Upper lobe of left lung (tissue), 6 donors: ENCODE data around the gene BNC2. TPM values are rescaled to one million over a fixed set of nuclear protein-coding genes. Genes with fewer than 3 reads are reported as not detected.
"Not testable (repeated sequence)": the region's sequence is repeated elsewhere in the genome, so short reads cannot be mapped to it uniquely, and the experiment has no call there.

ENCODE experiments used
- ATAC-seq, 2 donors: fragments of 200-7000 bp; cut with Tn5 transposase; one replicate each; pipeline ENCODE4 v1.9.1; 2022; ENCODE audit warnings: mild to moderate bottlenecking in 2 of 2, moderate library complexity in 2 of 2; ENCODE audit not compliant: low FRiP score in 2 of 2
- DNase-seq, 2 donors: peaks; one replicate each; pipeline ENCODE4 v3.0.0-alpha.2; 2019 to 2020
- H3K27ac ChIP-seq, 4 donors: fragments of 200-600 bp; sonication (generic); one replicate each; pipeline ENCODE4 v1.5.1; 2016 to 2019
- H3K27me3 ChIP-seq, 4 donors: fragments of 200-600 bp; sonication (generic); one replicate each; pipeline ENCODE4 v1.5.1; 2017 to 2019
- H3K36me3 ChIP-seq, 4 donors: fragments of 200-600 bp; sonication (generic); one replicate each; pipeline ENCODE4 v1.5.1; 2016 to 2019
- H3K4me1 ChIP-seq, 4 donors: fragments of 200-600 bp; sonication (generic); one replicate each; pipeline ENCODE4 v1.5.1; 2018 to 2019
- H3K4me3 ChIP-seq, 4 donors: fragments of 200-600 bp; sonication (generic); one replicate each; pipeline ENCODE4 v1.5.1; 2017 to 2019; ENCODE audit warnings: mild to moderate bottlenecking in 2 of 4, moderate library complexity in 1 of 4
- H3K9me3 ChIP-seq, 4 donors: fragments of 200-600 bp; sonication (generic); one replicate each; pipeline ENCODE4 v1.5.1; 2018 to 2019
- EP300 ChIP-seq, 4 donors: sonication (generic); formaldehyde crosslinking; IDR thresholded peaks; one replicate each; pipeline ENCODE4 v1.5.1; 2017; ENCODE audit warnings: antibody characterized with exemption in 4 of 4, control low read depth in 2 of 4
- POLR2A ChIP-seq, 4 donors: fragments of 450-650 bp; IDR thresholded peaks; one replicate each; pipeline ENCODE4 v1.5.1; 2016 to 2017; ENCODE audit warnings: antibody characterized with exemption in 4 of 4, mild to moderate bottlenecking in 2 of 4
- POLR2AphosphoS5 ChIP-seq, 2 donors: sonication (generic); formaldehyde crosslinking; IDR thresholded peaks; one replicate each; pipeline ENCODE4 v1.5.1; 2017; ENCODE audit warnings: antibody characterized with exemption in 2 of 2
- WGBS, 2 donors: methylation state at CpG; one replicate each; pipeline ENCODE4 v1.1.5; 2017 to 2018; 5-methylcytosine and 5-hydroxymethylcytosine counted together
- total RNA-seq, 6 donors: library from RNA; depleted of rRNA in 4 of 6; stranded (reverse); fragments of >200 nt in 4 of 6; gene quantifications; one replicate each; pipeline versions ENCODE4 v1.1.0 to v1.2.1, GENCODE V29; 2016 to 2021
- TF ChIP-seq, protein P1 (sequence below), 6 experiments: fragments of 450-650 bp in 4 of 6; fragments of 200-600 bp in 2 of 6; sonication (generic) in 2 of 6; IDR thresholded peaks; one replicate each; pipeline ENCODE4 v1.5.1; 2016 to 2019; ENCODE audit warnings: antibody characterized with exemption in 6 of 6
- donor health status: DM: no; HTN: no; CAD: no; lungs with moderate emphysema.
- donor health status: DM: no; HTN: yes; CAD: no; lungs with severe emphysema.

The BNC2 gene, protein sequence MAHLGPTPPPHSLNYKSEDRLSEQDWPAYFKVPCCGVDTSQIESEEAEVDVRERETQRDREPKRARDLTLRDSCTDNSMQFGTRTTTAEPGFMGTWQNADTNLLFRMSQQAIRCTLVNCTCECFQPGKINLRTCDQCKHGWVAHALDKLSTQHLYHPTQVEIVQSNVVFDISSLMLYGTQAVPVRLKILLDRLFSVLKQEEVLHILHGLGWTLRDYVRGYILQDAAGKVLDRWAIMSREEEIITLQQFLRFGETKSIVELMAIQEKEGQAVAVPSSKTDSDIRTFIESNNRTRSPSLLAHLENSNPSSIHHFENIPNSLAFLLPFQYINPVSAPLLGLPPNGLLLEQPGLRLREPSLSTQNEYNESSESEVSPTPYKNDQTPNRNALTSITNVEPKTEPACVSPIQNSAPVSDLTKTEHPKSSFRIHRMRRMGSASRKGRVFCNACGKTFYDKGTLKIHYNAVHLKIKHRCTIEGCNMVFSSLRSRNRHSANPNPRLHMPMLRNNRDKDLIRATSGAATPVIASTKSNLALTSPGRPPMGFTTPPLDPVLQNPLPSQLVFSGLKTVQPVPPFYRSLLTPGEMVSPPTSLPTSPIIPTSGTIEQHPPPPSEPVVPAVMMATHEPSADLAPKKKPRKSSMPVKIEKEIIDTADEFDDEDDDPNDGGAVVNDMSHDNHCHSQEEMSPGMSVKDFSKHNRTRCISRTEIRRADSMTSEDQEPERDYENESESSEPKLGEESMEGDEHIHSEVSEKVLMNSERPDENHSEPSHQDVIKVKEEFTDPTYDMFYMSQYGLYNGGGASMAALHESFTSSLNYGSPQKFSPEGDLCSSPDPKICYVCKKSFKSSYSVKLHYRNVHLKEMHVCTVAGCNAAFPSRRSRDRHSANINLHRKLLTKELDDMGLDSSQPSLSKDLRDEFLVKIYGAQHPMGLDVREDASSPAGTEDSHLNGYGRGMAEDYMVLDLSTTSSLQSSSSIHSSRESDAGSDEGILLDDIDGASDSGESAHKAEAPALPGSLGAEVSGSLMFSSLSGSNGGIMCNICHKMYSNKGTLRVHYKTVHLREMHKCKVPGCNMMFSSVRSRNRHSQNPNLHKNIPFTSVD
- total RNA-seq = 10 to 100 TPM in 4 of 6 donors, 1 to 10 TPM in 2; 4.6 to 21.7 (median 10.7) TPM

DNA sequence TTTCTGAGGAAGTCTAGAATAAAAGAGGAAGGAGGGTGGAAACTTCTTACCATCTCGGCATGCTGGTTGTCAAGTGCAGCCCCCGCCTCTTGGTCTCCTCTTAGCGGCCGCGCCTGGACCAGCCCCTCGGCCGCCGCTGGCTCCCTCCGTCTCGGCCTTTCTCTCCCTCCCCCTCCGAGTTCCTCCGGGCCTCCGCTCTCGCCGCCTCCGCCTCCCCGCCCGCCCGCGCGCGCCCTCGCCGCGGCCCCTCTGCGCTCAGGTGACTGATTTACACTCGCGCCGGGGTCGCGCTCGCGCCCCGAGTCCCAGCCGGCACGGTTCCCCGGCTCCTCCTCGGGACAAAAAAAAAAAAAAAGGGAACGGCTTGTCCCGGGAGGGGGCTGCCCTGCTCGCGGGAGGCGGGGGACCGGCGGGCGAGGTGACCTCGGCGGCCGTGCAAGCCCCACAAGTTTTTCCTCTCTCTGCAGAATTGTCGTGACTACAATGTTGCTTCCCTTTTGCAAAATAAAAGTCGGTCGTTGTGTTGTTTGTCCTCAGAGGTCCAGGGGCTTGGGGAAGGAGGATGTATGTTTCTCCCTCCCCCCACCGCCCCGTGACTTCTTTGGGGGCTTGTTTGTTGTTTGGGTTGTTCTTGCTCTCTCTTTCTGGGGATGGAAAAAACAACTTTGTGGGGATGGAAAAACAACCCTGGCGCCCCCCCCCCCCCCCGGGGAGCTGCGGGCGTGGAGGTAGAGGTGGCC, at the start of gene BNC2:
BNC2 (minus strand) TSS at position 75 of the 740 bp plus-strand sequence; CDS start at position 53, 22 bp downstream.
- DNase-seq (peak in 1 of 2 donors; percentile 91), ATAC-seq (peak in 1 of 2 donors; percentile 72)
- Histone ChIP-seq H3K4me3 (peak within 1 kb of the TSS; percentile 50 to 68 (median 53)), H3K36me3 (no peaks in the 10 kb centered on the region), H3K4me1 (peaks cover 7 to 25% (median 12%) of the 10 kb centered on the region in 4 donors), H3K27me3 (peaks cover 0 to 6% (median 0%) of the 10 kb centered on the region in 4 donors), H3K27ac (peak within 1 kb of the TSS; percentile 78 to 89 (median 85)), H3K9me3 (no peaks in the 10 kb centered on the region)
- 1 to 3% methylated on average over 38 to 58 of the region's 58 CpGs for WGBS, 2 donors
- TF ChIP-seq, protein P1, sequence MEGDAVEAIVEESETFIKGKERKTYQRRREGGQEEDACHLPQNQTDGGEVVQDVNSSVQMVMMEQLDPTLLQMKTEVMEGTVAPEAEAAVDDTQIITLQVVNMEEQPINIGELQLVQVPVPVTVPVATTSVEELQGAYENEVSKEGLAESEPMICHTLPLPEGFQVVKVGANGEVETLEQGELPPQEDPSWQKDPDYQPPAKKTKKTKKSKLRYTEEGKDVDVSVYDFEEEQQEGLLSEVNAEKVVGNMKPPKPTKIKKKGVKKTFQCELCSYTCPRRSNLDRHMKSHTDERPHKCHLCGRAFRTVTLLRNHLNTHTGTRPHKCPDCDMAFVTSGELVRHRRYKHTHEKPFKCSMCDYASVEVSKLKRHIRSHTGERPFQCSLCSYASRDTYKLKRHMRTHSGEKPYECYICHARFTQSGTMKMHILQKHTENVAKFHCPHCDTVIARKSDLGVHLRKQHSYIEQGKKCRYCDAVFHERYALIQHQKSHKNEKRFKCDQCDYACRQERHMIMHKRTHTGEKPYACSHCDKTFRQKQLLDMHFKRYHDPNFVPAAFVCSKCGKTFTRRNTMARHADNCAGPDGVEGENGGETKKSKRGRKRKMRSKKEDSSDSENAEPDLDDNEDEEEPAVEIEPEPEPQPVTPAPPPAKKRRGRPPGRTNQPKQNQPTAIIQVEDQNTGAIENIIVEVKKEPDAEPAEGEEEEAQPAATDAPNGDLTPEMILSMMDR (IDR thresholded peaks at IDR 0.05) = no peak
- peak in 1 of 2 donors; percentile 19 for TF ChIP-seq POLR2AphosphoS5 (IDR thresholded peaks at IDR 0.05)
- TF ChIP-seq POLR2A (IDR thresholded peaks at IDR 0.05) = peak in 1 of 4 donors; percentile 29
- TF ChIP-seq EP300 (IDR thresholded peaks at IDR 0.05) = no peak

DNA sequence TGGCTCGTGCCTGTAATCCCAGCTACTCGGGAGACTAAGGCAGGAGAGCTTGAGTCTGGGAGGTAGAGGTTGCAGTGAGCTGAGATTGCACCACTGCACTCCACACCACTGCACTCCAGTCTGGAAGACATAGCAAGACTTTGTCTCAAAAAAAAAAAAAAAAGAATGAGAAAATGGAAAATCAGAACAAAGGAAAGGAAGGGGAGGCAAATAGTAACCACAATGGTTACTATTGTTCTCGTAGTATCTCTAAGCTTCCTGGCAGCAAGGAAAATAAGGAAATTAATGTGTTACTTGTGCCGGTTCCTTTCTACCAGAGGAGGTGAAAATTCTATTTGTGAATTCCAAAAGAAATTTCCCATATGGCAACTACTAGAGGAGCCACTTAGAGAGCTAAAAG, 48.5 kb upstream of the BNC2 start:
- ATAC-seq = no peak
- H3K27me3 ChIP-seq = no peaks in the 10 kb centered on the region
- H3K4me1 ChIP-seq = no peaks in the 10 kb centered on the region
- TF ChIP-seq POLR2AphosphoS5 (IDR thresholded peaks at IDR 0.05) (no peak), POLR2A (IDR thresholded peaks at IDR 0.05) (no peak), EP300 (IDR thresholded peaks at IDR 0.05) (no peak)
- TF ChIP-seq, protein P1 (IDR thresholded peaks at IDR 0.05) = no peak
- DNase-seq = no peak
- no peak overlapping the region for H3K4me3 ChIP-seq
- 67 to 72% methylated on average over 4 of the region's 4 CpGs for WGBS, 2 donors
- no peaks in the 10 kb centered on the region for H3K36me3 ChIP-seq
- H3K9me3 ChIP-seq = no peaks in the 10 kb centered on the region
- H3K27ac ChIP-seq = no peak overlapping the region

DNA sequence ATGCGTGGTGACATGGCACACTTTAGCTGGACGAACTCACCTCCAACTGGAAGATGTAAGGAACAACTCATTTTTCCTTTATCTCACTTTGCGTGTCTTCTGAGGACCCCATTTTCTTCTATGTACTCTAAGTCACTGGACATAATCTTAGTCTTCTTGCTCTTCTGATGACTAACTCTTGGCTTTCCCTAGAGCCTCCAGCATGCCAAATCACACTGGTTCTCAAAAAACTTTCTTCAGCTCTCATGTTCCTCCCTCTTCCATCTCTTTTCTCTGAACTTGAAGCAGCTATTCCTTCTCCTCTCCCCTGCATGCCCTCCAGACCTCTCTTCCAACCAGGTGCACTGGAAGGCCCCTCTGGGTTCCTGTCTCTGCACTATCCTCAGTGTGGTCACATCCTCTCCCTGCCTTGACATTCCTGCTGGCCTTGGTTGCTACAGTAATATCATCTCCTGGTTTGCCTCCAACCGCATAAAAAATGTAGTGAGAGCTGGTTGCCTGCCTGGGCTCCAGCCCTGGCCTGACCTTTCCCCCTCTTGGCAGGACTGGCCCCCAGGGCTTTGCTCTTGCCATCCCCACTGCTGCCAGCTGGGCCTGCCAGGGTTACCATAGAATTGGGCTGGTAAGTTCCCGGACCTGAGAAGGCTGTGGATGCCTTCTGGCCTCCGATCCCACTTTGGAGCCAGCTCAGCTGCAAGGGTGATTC, 44.8 kb upstream of the BNC2 start:
- TF ChIP-seq, protein P1 (IDR thresholded peaks at IDR 0.05) = no peak
- TF ChIP-seq EP300 (IDR thresholded peaks at IDR 0.05) = no peak
- no peaks in the 10 kb centered on the region for H3K27me3 ChIP-seq
- no peaks in the 10 kb centered on the region for H3K9me3 ChIP-seq
- H3K27ac ChIP-seq = no peak overlapping the region
- 94 to 95% methylated on average over 4 to 6 of the region's 6 CpGs for WGBS, 2 donors
- H3K4me3 ChIP-seq = no peak overlapping the region
- ATAC-seq (peak in 1 of 2 donors; percentile 49), DNase-seq (no peak)
- no peaks in the 10 kb centered on the region for H3K36me3 ChIP-seq
- no peaks in the 10 kb centered on the region for H3K4me1 ChIP-seq

DNA sequence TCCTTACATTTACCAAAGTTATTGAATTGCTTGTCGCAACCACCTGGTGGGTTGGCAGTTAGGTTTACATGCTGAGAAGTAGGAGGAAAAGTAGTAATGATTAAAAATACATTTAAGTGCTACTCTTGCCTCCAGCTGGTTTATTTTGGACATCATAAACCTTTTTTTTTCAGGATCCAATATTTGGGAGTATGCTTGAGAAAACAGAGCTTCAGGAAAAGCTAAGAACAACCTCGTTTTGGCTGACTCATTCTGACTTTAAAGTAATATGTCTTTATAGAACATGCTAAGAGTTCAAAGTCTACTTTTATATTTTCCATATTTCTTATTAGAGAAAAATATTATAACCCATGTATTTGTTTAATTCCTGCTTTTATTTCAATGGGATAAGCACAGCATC, 41.7 kb upstream of the BNC2 start:
- Histone ChIP-seq H3K4me1 (no peaks in the 10 kb centered on the region), H3K9me3 (no peaks in the 10 kb centered on the region), H3K4me3 (no peak overlapping the region), H3K36me3 (no peaks in the 10 kb centered on the region), H3K27me3 (no peaks in the 10 kb centered on the region), H3K27ac (no peak overlapping the region)
- WGBS, 2 donors = 53 to 67% methylated on average over 2 of the region's 2 CpGs
- ATAC-seq = no peak
- no peak for TF ChIP-seq POLR2A (IDR thresholded peaks at IDR 0.05)
- TF ChIP-seq EP300 (IDR thresholded peaks at IDR 0.05) = no peak
- TF ChIP-seq POLR2AphosphoS5 (IDR thresholded peaks at IDR 0.05) = no peak
- TF ChIP-seq, protein P1 (IDR thresholded peaks at IDR 0.05) = no peak
- no peak for DNase-seq

DNA sequence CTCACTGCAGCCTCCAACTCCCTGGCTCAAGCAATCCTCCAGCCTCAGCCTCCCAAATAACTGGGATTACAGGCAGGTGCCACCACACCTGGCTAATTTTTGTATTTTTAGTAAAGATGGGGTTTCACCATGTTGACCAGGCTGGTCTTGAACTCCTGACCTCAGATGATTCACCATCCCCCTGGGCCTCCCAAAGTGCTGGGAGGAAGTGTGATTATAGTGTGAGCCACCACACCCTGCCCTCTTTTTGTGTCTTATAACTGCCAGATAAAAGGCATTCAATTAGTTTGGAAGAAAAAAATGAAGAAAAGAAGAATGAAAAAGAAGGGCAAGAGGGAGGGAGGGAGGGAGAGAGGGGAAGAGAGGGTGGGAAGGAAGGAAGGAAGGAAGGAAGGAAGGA, 37.7 kb upstream of the BNC2 start:
- not testable (repeated sequence) for H3K27ac ChIP-seq, H3K4me3 ChIP-seq, ATAC-seq, DNase-seq, H3K9me3 ChIP-seq, H3K36me3 ChIP-seq, H3K27me3 ChIP-seq, H3K4me1 ChIP-seq
